Hypothalamus (tissue), 51 donors: ENCODE results near the gene TTC34.

Source experiments
- DNase-seq, 51 donors: peaks; one replicate each; lab custom pipeline; 2025; lab: John Stamatoyannopoulos, UW

Gene TTC34

GRCh38 chr1:2597441-2598328 lies 203.8 kb downstream of the TTC34 start:
- no peak for DNase-seq

- no peak for DNase-seq
Measured at GRCh38 chr1:2596530-2597333, 204.8 kb downstream of the TTC34 start.

- DNase-seq: no peak
Measured at GRCh38 chr1:2595812-2596529, 205.5 kb downstream of the TTC34 start.

DNA sequence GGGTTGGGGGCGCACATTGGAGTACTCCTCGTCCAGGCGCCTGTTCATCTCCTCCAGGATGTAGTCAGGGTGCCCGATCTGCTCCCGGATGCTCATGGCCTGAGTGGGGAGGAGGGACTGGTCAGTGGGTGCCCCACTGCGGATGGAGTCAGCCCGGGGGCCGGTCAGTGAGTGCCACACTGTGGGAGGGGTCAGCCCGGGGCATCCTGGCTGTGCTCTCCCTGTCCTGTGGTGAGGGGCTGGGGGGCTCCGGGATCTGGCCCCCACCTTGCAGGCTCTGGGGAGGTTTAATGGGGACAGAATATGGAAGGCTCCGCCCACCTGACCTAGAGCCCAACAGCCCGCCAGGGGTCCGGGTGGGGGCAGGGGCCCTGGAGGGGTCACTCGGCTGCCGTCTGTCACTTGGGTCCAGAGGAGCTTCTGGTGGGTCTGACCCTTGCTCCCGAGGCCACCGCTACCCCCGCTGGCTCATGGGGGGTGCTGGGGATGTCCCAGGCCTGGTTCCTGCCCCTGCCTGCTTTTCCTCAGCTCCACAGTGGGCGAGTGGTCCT lies 206.2 kb downstream of the TTC34 start:
- no peak for DNase-seq

GRCh38 chr1:2594641-2595131 lies 206.8 kb downstream of the TTC34 start:
- no peak for DNase-seq

DNA sequence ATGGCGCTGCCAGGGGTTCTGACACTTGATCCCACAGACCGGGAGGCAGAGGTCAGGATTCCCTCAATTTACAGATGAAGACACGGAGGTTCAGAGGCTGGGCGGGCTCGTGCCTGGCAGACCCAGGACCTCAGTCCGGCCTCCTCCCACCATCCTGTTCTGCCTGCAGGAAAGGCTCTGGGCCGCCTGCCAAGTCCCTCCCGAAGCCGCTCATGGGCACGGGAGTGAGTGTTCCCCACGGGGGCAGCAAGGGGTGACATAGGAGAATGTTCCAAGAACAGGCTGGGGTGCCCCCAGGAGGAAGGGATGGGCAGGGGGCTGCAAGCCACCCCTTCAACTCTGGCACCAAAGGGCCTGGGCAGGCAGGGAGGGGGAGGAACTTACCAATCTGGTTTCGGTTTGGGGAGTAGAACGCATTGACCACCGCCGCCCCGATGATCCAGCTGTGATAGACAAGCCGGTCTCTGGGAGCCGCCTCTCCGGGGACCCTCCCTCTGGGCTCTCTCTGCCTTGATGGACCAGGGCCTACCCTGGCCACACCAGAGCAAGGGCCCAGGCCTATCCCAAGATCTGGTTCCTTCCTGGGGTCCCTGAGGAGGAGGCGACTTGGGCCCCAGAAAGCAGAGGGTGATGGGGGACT lies 207.4 kb downstream of the TTC34 start:
- DNase-seq: peak in 2 of 51 donors; percentile 8 to 14

- no peak for DNase-seq
Measured at GRCh38 chr1:2593251-2593878, 208.1 kb downstream of the TTC34 start.

DNA sequence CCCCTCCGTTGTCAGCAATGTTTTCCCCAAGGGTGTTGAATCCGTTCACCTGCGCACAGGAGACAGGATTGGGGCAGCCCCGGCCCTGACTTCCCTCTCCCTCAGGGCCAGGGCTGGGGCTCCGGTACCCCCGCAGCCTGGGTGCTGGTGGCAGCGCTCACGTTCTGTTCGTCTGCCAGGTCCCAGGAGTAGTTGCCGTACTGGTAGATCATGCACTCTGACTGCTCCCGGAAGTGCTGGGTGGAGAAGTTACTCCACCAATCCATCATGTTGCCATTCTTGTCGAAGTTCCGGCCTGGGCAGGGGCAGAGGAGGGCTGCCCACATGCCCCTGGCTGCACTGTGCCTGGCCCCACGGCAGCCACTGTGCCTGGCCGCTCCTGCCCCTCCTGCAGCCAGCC lies 208.8 kb downstream of the TTC34 start:
- no peak for DNase-seq

GRCh38 chr1:2591581-2592261 lies 209.8 kb downstream of the TTC34 start:
- no peak for DNase-seq

DNA sequence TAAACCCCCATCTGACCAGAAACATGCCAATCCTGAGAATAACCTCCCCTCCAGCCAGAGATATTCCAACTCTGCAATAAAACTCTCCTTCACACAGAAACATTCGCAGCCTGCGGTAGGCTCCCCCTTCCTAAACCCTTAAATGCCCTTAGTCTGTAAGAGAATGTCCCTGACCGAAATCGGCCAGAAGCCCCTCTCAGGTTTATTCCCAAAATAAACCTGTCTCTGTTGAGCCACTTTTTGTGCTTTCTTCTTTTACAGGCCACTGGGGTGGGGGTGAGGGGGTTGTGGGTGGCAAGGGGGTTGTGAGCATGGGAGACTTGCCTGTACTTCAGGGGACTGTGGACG lies 210.3 kb downstream of the TTC34 start:
- no peak for DNase-seq

GRCh38 chr1:2590233-2591141 lies 211.0 kb downstream of the TTC34 start:
- DNase-seq: no peak

- DNase-seq: no peak
Measured at GRCh38 chr1:2589431-2590232, 211.9 kb downstream of the TTC34 start.

DNA sequence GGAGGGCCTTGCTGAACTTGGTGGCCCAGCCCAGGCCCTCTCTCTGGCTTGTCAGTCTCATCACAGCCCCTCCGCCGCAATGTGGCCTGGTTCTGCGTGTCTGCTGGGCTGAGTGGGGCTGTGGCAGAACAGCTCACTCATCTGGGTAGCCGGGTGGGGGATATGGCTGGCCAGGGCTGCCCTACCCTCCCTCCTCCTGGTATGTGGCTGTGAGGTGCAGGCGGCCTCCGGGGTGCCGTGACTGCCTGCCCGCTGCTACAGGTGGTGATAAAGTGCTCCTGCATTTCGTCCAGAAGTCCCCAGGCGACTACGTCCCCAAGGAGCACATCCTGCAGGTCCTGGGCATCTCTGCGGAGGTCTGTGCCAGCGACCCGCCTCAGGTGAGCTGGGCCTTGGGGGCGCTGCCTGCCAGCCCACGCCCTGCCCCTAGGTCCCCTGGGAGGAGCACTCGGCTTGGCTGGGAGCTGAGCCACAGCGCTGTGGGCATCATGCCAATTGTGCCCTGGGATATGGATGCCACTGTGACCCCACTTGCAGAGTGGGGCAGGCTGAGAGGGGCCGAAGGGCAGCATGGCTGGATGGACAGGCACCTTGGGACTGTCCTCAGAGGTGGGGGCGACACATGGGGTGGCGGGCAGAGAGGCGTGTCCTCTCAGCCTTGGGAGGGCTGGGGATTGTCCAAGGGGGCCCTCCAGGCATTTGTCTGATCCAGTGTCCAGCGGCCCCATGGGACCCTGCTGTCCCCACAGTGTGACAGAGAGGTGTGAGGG lies 212.6 kb downstream of the TTC34 start:
- DNase-seq: no peak

GRCh38 chr1:2587860-2588571 lies 213.5 kb downstream of the TTC34 start:
- DNase-seq: no peak

GRCh38 chr1:2587071-2587859 lies 214.2 kb downstream of the TTC34 start:
- peak in 2 of 51 donors; percentile 40 to 55 for DNase-seq
